Muscle layer of colon (tissue), 2 donors: ENCODE results near the gene SELENOM.
A peak's percentile ranks its signal among the peaks of the same experiment; 100 is the strongest.
"Not testable (repeated sequence)": the region's sequence is repeated elsewhere in the genome, so short reads cannot be mapped to it uniquely, and the experiment has no call there.

Experiments
- H3K27ac ChIP-seq: one replicate; pipeline ENCODE4 v1.7.0; 2013; ENCODE audit warnings: low read depth, mild to moderate bottlenecking, low read length, moderate library complexity
- H3K27me3 ChIP-seq, 2 donors: one replicate each; pipeline ENCODE4 v1.7.0; 2013; ENCODE audit warnings: low read length in 2 of 2, mild to moderate bottlenecking in 2 of 2; ENCODE audit not compliant: insufficient read depth in 2 of 2, control insufficient read depth in 1 of 2
- H3K36me3 ChIP-seq: one replicate; pipeline ENCODE4 v1.7.0; 2013; ENCODE audit warnings: mild to moderate bottlenecking, low read length; ENCODE audit not compliant: insufficient read depth
- H3K4me1 ChIP-seq: one replicate; pipeline ENCODE4 v1.7.0; 2013; ENCODE audit warnings: mild to moderate bottlenecking, low read length; ENCODE audit not compliant: insufficient read depth
- H3K4me3 ChIP-seq, 2 donors: one replicate each; pipeline ENCODE4 v1.7.0; 2013; ENCODE audit warnings: low read length in 2 of 2, low read depth in 1 of 2, mild to moderate bottlenecking in 1 of 2, moderate library complexity in 1 of 2
- H3K9ac ChIP-seq: one replicate; pipeline ENCODE4 v1.7.0; 2013; ENCODE audit warnings: low read length
- H3K9me3 ChIP-seq: one replicate; pipeline ENCODE4 v1.7.0; 2013; ENCODE audit warnings: mild to moderate bottlenecking, low read length
- donor health status: abdominal sarcoma.
- donor health status: Adenocarcinoma of cecum.

Gene SELENOM

DNA sequence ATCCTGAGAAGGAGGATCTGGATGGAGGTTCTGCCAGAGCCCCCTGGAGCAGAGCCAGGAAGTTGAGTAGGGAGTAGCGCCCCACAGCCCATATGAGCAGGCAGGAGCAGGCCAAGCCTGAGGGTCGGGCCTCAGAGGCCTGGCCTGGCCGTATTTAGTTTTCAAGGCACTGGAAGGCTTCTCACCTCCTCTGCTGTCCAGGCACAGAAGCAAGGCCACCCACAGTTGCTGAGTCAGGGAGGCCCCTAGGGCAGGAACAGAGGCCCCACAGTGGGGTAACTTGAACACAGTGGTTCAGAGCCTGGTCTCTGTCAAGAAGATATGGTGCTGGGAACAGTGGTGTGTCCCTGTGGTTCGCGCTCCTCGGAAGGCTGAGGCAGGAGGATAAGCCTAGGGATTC, 47.7 kb downstream of the SELENOM start:
- H3K36me3 ChIP-seq, H3K9me3 ChIP-seq, H3K4me3 ChIP-seq, H3K27me3 ChIP-seq, H3K27ac ChIP-seq, H3K9ac ChIP-seq: not testable (repeated sequence)
- peaks cover 27% of the 10 kb centered on the region for H3K4me1 ChIP-seq

- peaks cover 32% of the 10 kb centered on the region for H3K4me1 ChIP-seq
- H3K9ac ChIP-seq, result no peak overlapping the region
- no peaks in the 10 kb centered on the region for H3K36me3 ChIP-seq
- no peak overlapping the region for H3K4me3 ChIP-seq
- no peaks in the 10 kb centered on the region for H3K27me3 ChIP-seq
- H3K9me3 ChIP-seq, result no peaks in the 10 kb centered on the region
- peak overlapping the region; percentile 22 for H3K27ac ChIP-seq
Observed at GRCh38 chr22:31056986-31057599, 50.3 kb downstream of the SELENOM start.

GRCh38 chr22:31055635-31056159, 51.7 kb downstream of the SELENOM start:
- Histone ChIP-seq H3K36me3 (no peaks in the 10 kb centered on the region), H3K4me3 (no peak overlapping the region), H3K27ac (peak overlapping the region; percentile 70)

GRCh38 chr22:31055117-31055634, 52.2 kb downstream of the SELENOM start:
- Histone ChIP-seq H3K4me1 (peaks cover 32% of the 10 kb centered on the region), H3K4me3 (no peak overlapping the region), H3K9me3 (no peaks in the 10 kb centered on the region), H3K27me3 (no peaks in the 10 kb centered on the region), H3K9ac (peak overlapping the region; percentile 63), H3K27ac (peak overlapping the region; percentile 70), H3K36me3 (no peaks in the 10 kb centered on the region)

More at GRCh38 chr22:31055635-31056159, 51.7 kb downstream of the SELENOM start:
- Histone ChIP-seq H3K9me3 (no peaks in the 10 kb centered on the region), H3K4me1 (peaks cover 32% of the 10 kb centered on the region), H3K9ac (peak overlapping the region; percentile 63), H3K27me3 (no peaks in the 10 kb centered on the region)
